Measurements from ENCODE around the gene ZNF484.
A peak's percentile ranks its signal among the peaks of the same experiment; 100 is the strongest.
"Not testable (repeated sequence)": the region's sequence is repeated elsewhere in the genome, so short reads cannot be mapped to it uniquely, and the experiment has no call there.

The ZNF484 gene

GRCh38 chr9:92807757-92808725, 69.8 kb downstream of the ZNF484 start:
- Histone ChIP-seq H3K4me3 (ENCODE audit: low read depth, low read length) (peak overlapping the region; percentile 63), H3K27me3 (ENCODE audit: control insufficient read depth, insufficient read depth, low read length) (peaks cover 81% of the 10 kb centered on the region), H3K9ac (ENCODE audit: low read depth, low read length) (no peak overlapping the region), H3K36me3 (ENCODE audit: control insufficient read depth, insufficient read depth, low read length) (no peaks in the 10 kb centered on the region), H3K9me3 (ENCODE audit: control insufficient read depth, insufficient read depth, low read length) (no peaks in the 10 kb centered on the region), H3K4me1 (ENCODE audit: control insufficient read depth, insufficient read depth, low read length) (no peaks in the 10 kb centered on the region)

GRCh38 chr9:92807031-92807756, 70.6 kb downstream of the ZNF484 start:
- H3K9ac ChIP-seq (ENCODE audit: low read depth, low read length): no peak overlapping the region
- peaks cover 76% of the 10 kb centered on the region for H3K27me3 ChIP-seq (ENCODE audit: control insufficient read depth, insufficient read depth, low read length)
- H3K4me3 ChIP-seq (ENCODE audit: low read depth, low read length): peak overlapping the region; percentile 63
- no peaks in the 10 kb centered on the region for H3K4me1 ChIP-seq (ENCODE audit: control insufficient read depth, insufficient read depth, low read length)
- H3K36me3 ChIP-seq (ENCODE audit: control insufficient read depth, insufficient read depth, low read length): no peaks in the 10 kb centered on the region
- H3K9me3 ChIP-seq (ENCODE audit: control insufficient read depth, insufficient read depth, low read length): no peaks in the 10 kb centered on the region

GRCh38 chr9:92804727-92805126, 73.1 kb downstream of the ZNF484 start:
- no peaks in the 10 kb centered on the region for H3K4me1 ChIP-seq (ENCODE audit: control insufficient read depth, insufficient read depth, low read length)
- no peaks in the 10 kb centered on the region for H3K36me3 ChIP-seq (ENCODE audit: control insufficient read depth, insufficient read depth, low read length)
- no peak overlapping the region for H3K9ac ChIP-seq (ENCODE audit: low read depth, low read length)
- H3K4me3 ChIP-seq (ENCODE audit: low read depth, low read length): no peak overlapping the region
- H3K9me3 ChIP-seq (ENCODE audit: control insufficient read depth, insufficient read depth, low read length): no peaks in the 10 kb centered on the region
- peaks cover 52% of the 10 kb centered on the region for H3K27me3 ChIP-seq (ENCODE audit: control insufficient read depth, insufficient read depth, low read length)

- H3K27me3 ChIP-seq (ENCODE audit: control insufficient read depth, insufficient read depth, low read length): peaks cover 3% of the 10 kb centered on the region
- no peaks in the 10 kb centered on the region for H3K4me1 ChIP-seq (ENCODE audit: control insufficient read depth, insufficient read depth, low read length)
- H3K9me3 ChIP-seq (ENCODE audit: control insufficient read depth, insufficient read depth, low read length): no peaks in the 10 kb centered on the region
- no peaks in the 10 kb centered on the region for H3K36me3 ChIP-seq (ENCODE audit: control insufficient read depth, insufficient read depth, low read length)
- no peak overlapping the region for H3K4me3 ChIP-seq (ENCODE audit: low read depth, low read length)
- no peak overlapping the region for H3K9ac ChIP-seq (ENCODE audit: low read depth, low read length)
These were observed 79.5 kb downstream of the ZNF484 start for GRCh38 chr9:92798358-92798757.

- not testable (repeated sequence) for H3K9me3 ChIP-seq (ENCODE audit: control insufficient read depth, insufficient read depth, low read length); H3K4me1 ChIP-seq (ENCODE audit: control insufficient read depth, insufficient read depth, low read length); H3K27me3 ChIP-seq (ENCODE audit: control insufficient read depth, insufficient read depth, low read length); H3K9ac ChIP-seq (ENCODE audit: low read depth, low read length); H3K36me3 ChIP-seq (ENCODE audit: control insufficient read depth, insufficient read depth, low read length); H3K4me3 ChIP-seq (ENCODE audit: low read depth, low read length)
These were observed 81.5 kb downstream of the ZNF484 start for GRCh38 chr9:92796337-92796804.

GRCh38 chr9:92795598-92796336, 82.1 kb downstream of the ZNF484 start:
- no peaks in the 10 kb centered on the region for H3K4me1 ChIP-seq (ENCODE audit: control insufficient read depth, insufficient read depth, low read length)
- H3K4me3 ChIP-seq (ENCODE audit: low read depth, low read length): no peak overlapping the region
- H3K9ac ChIP-seq (ENCODE audit: low read depth, low read length): no peak overlapping the region
- H3K9me3 ChIP-seq (ENCODE audit: control insufficient read depth, insufficient read depth, low read length): no peaks in the 10 kb centered on the region
- H3K36me3 ChIP-seq (ENCODE audit: control insufficient read depth, insufficient read depth, low read length): no peaks in the 10 kb centered on the region
- peaks cover 3% of the 10 kb centered on the region for H3K27me3 ChIP-seq (ENCODE audit: control insufficient read depth, insufficient read depth, low read length)
